Epithelial cell of umbilical artery (primary cell): ENCODE data around the gene DDIAS. TPM values are rescaled to one million over a fixed set of nuclear protein-coding genes. Genes with fewer than 3 reads are reported as not detected.

Source experiments
- total RNA-seq: library from RNA; depleted of rRNA; stranded (reverse); fragments of >200 nt; gene quantifications from 2 replicates; pipeline ENCODE4 v1.2.3, GENCODE V29; 2014

The DDIAS gene
- 7.5 and 13.2 TPM in 2 replicates for total RNA-seq

DNA sequence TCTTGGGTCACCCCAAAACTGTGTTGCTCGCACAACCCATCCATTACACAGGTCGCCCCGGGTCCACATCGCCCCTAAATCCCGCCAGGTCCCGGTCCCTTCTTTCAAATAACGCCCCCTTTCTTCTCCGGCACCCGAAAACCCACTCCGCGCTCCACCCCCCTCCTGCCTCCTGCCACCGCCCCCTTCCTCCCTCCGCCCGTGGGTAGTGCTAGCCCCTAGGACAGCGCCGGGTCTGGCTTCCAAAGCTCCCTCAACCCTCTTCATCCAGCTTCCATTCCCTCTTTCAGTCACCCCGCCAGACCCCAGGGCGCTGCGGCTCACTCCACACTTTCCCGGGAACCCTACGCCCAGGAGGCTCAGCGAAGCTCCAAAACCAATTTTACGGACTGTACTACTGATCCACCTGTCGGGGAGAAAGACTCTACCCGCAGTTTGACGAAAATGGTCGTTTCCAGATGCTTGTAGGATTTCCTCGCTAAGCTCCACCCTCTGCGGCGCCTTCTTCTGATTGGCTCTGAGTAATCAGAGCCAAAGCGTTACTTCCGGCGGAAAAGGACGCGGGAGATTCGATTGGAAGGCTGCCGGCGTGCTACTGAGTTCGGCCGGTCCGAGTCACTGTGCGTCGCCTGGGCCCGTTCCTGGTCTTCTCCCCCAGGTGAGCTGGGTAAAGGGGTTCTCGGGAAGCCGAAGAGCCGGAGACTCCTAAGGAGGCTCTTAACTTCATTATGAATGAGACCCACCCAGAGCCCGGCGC is at the start of gene DDIAS:
TSS of gene DDIAS (plus strand) at position 572 of the 757 bp plus-strand sequence. CDS start 13,003 bp downstream, outside the sequence.

DNA sequence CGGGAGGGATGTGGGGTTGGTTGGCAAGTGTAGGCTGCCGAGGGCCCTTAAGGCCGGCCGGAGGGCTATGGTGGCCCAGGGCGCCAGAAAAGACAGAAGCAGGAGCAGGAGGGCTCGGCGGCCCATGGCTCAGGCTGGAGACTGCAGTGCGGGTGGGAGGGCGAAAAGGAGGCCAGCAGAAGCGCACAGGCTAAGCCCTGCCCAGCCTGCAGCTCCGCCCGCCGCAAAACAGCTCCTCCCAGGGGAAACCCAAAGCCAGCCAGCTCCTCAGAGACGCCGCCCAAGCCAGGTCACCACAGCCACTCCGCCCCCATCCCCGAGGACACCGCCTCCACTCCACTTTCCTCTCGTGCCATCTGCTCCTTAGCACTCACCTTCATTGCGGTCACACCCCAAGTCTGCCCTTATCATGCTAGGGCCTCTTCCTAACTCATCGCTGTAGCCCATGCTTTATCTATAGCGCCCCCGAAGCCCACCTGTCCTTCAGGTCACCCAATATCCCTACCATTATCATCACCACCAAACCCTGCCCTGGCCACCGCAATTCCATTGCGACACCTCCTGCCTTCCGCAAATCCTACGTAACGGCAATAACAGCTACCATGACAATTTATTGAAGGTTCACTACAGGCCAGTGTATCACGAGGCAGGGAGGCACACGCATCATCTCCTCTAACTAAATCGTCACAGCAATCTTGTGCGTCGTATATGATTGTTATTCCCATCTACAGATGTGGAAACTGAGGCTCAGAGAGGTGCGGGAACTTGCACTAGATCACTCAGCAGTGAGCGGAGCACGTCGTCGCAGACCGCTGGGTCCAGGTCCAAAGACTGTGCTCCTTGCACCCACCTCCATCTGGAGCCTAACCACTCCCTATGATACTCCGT is 1.0 kb upstream of the DDIAS start, which contains the start of gene PRCP:
TSS of gene PRCP (minus strand) at position 154 of the 888 bp plus-strand sequence. CDS start at position 126, 28 bp downstream.

Other genes starting within 250 kb of the DDIAS start
- under 0.01 and 0.15 TPM in 2 replicates for gene FAM181B, start 167.9 kb upstream of the DDIAS start, total RNA-seq
- gene PRCP, start 1.3 kb upstream of the DDIAS start, total RNA-seq = 65.3 and 152 TPM in 2 replicates
- 4.5 and 14.6 TPM in 2 replicates for gene RAB30, start 170.2 kb downstream of the DDIAS start, total RNA-seq